Fibroblast of mammary gland (primary cell): Measurements from ENCODE around the gene HSD17B12.

Experiments used
- DNase-seq: peaks from one replicate; pipeline ENCODE4 v3.0.0-alpha.2; 2010; ENCODE audit warnings: low read depth
- H3K4me3 ChIP-seq: 2 replicates; pipeline ENCODE4 v1.5.1; 2011; ENCODE audit warnings: low read depth, mild to moderate bottlenecking, low read length, moderate library complexity; ENCODE audit not compliant: control insufficient read depth
- TF ChIP-seq, protein P1 (sequence below): conservative IDR thresholded peaks from 2 replicates; pipeline ENCODE4 v1.5.1; 2011; ENCODE audit warnings: low read depth, low read length, inconsistent platforms; ENCODE audit not compliant: control insufficient read depth, insufficient read depth

Gene HSD17B12

DNA sequence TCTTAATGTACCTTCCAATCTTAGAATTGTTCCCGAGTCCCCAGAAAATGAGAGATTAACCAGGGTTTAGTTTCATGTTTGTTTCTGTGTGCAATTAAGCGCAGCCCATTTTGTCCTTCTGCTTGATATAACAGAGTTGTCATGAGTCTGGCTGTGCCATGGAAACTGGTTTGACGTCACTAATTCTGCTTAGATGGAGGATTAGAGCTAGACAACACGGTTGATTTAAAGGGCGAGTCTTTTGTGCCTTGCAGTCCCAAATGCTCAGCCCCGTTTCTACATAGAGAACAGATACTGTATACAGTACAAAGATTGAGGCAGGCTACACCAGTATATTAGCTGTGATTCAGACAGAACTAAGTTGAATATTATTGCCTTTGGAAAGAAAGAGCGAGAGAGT lies 154.6 kb downstream of the HSD17B12 start:
- TF ChIP-seq, protein P1, sequence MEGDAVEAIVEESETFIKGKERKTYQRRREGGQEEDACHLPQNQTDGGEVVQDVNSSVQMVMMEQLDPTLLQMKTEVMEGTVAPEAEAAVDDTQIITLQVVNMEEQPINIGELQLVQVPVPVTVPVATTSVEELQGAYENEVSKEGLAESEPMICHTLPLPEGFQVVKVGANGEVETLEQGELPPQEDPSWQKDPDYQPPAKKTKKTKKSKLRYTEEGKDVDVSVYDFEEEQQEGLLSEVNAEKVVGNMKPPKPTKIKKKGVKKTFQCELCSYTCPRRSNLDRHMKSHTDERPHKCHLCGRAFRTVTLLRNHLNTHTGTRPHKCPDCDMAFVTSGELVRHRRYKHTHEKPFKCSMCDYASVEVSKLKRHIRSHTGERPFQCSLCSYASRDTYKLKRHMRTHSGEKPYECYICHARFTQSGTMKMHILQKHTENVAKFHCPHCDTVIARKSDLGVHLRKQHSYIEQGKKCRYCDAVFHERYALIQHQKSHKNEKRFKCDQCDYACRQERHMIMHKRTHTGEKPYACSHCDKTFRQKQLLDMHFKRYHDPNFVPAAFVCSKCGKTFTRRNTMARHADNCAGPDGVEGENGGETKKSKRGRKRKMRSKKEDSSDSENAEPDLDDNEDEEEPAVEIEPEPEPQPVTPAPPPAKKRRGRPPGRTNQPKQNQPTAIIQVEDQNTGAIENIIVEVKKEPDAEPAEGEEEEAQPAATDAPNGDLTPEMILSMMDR, result no peak

DNA sequence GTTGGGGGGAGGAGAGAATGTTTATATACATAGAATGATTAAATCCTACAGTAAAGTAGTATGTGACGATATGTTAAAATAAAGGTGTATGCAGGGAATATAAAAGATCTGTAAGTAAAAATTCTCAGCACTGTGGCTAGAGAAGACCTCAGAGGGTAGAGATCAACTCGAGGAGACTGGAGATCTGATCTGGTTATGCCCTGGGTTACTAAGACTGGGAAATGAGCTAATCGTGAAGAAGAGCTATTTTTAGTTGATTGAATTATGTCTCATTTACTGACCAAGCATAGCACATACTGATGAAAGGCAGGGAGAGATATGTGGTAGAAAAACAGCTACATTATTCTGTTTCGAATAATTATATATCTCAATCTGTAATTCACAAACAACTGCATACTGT lies 157.3 kb downstream of the HSD17B12 start:
- TF ChIP-seq, protein P1, result no peak
- no peak overlapping the region for H3K4me3 ChIP-seq
- DNase-seq, result no peak

More for the DNA sequence above, 154.6 kb downstream of the HSD17B12 start:
- H3K4me3 ChIP-seq, result no peak overlapping the region
- DNase-seq, result no peak

DNA sequence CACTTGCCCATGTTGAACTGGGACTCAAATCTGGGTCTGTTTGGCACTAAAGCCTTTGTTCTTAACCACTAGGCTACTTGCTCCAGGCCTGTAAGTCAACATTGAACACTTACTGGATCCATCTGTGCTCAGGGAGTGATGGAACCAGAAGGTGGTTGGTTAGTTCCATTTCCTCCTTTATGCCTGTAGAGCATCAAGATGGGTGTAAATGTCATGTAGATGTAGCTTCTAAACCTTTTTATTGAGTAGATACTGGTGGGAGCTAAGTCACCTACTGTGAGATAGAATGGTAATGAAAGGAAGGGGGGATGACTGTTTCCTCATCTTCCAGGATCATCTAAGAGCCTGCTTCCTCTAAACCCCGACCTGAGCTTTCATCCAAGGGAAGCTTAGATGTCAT lies 161.5 kb downstream of the HSD17B12 start:
- TF ChIP-seq, protein P1, result no peak
- DNase-seq, result no peak
- H3K4me3 ChIP-seq, result no peak overlapping the region

DNA sequence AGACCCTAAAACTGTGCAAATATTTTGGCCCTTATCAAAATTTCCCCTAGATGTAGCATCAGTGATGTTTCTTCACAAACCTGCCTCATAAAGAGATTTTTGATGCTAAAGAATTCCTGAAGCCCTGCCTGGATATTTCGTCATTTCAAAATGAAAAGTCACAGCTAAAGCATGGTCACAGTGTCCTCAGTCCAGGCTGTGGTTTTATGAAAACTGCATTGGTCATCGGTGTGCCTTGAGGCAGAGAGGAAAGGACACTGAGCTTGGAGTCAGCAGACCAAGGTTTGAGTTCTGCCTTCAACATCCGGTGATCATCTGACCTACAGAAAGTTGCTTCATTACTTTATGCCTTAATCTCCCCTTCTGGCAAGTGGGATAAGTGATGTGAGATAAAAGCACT lies 165.3 kb downstream of the HSD17B12 start:
- H3K4me3 ChIP-seq, result no peak overlapping the region
- DNase-seq, result no peak
- TF ChIP-seq, protein P1, result no peak

DNA sequence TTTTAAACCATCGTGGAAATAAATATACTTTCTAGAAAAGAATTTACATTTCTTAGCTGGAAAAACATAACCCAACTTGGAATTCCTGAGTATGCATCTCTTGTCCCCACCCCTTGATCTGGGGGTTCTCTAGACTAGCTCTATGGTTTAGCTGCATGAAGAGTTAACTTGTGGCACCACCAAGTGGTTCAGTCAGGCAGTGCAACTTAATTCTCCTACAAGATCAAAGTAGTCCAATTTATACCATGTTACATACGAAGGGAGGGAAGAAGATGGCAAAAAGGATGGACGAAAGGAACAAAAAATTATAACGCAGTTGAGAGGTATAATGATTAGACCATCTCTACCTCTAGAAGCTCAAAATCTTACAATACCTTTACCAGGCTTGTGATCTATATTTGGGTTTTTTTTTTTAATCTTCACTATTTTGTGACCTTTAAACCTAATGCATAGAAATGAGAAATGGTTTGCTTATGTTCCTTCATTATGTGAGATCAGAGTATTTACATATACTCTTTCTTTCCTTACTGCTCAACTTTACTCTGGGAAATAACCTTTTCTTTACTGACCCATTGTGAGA lies 171.6 kb downstream of the HSD17B12 start:
- TF ChIP-seq, protein P1, result peak; percentile 85
- H3K4me3 ChIP-seq, result no peak overlapping the region
- DNase-seq, result peak; percentile 82

DNA sequence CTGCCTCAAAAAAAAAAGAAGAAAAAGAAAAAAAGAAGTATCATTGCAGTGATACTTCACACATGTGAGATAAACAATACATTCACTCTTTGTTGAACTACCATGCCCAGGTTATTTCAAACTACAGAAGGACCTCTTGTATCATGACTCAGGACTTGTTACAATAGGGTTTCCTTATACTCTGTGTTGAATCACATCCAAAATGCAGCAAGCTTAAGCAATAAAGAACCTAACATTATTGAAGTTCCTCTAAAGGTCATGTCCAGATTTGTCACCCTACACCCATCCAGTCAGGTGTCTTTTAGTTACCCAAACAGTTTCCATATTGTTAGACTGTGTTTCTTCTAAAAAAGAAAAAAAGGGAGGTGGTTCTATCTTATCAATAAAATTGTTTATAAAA lies 173.2 kb downstream of the HSD17B12 start:
- H3K4me3 ChIP-seq, result no peak overlapping the region
- peak; percentile 14 for DNase-seq
- TF ChIP-seq, protein P1, result no peak

DNA sequence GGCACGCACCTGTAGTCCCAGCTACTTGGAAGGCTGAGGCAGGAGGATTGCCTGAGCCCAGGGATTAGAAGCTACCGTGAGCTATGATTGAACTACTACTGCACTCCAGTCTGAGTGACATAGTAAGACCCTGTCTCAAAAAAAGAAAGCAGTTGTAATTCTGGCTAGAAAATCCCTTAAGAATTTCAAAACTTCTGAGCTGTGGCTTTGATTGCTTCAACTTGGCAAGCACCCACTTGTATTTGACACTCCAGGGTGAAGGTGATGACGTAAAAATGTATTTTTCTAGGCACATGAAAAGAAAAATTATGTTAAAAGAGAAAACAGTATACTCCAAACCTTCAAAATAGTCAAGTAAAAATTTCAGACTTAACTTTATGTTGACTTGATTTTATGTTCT lies 176.5 kb downstream of the HSD17B12 start:
- H3K4me3 ChIP-seq, result no peak overlapping the region
- no peak for DNase-seq
- TF ChIP-seq, protein P1, result no peak
